K562 (cell line): ENCODE results near the gene IQCM. TPM values are rescaled to one million over a fixed set of nuclear protein-coding genes. Genes with fewer than 3 reads are reported as not detected.

Experiments
- ATAC-seq: fragments of 200-7000 bp; cut with Tn5 transposase; 3 replicates; pipeline ENCODE4 v1.9.1; 2020; ENCODE audit warnings: moderate library complexity
- BruUV-seq: library from RNA; stranded (reverse); fragments of 400-500 nt; replicated peaks from 2 replicates; lab custom pipeline; 2021; lab: Mats Ljungman, UMichigan
- CTCF ChIA-PET: fragments of 300-600 bp; formaldehyde crosslinking; extraction: SDS; loops from one replicate; lab custom pipeline; 2021; ENCODE audit warnings: low intra/inter-chr PET ratio; lab: Yijun Ruan, JAX
- POLR2A ChIA-PET: fragments of 300-600, 350-650 bp; sonication (Branson Sonifier 250); formaldehyde crosslinking; extraction: SDS; loops from one replicate; lab custom pipeline; 2021; ENCODE audit warnings: antibody characterized with exemption, inconsistent platforms; lab: Yijun Ruan, JAX
- DNase-seq, 4 experiments: peaks; one replicate each; pipeline versions ENCODE4 v3.0.0 to v3.0.0-alpha.2; 2011 to 2018; ENCODE audit warnings: low spot score in 3 of 4, mixed read lengths in 3 of 4; ENCODE audit errors: extremely low read depth in 1 of 4
- FAIRE-seq: peaks from 2 replicates; lab custom pipeline; 2011; peaks lifted over from hg19 to GRCh38; lab: Jason Lieb, UNC
- H2AFZ ChIP-seq: 2 replicates; pipeline ENCODE4 v1.6.0; 2011; ENCODE audit warnings: low read depth, low read length, control low read depth, inconsistent platforms
- H3K27ac ChIP-seq: fragments of 200-600 bp; 3 replicates; pipeline ENCODE4 v1.8.0; 2011; ENCODE audit warnings: low read depth, mild to moderate bottlenecking, control low read depth, inconsistent platforms, low read length, moderate library complexity, mixed read lengths; ENCODE audit errors: extremely low read depth
- H3K27me3 ChIP-seq, 2 experiments: fragments of 300-600 bp in 1 of 2; 2 replicates in 1 of 2; 3 replicates in 1 of 2; pipeline versions ENCODE4 v1.6.0 to v1.8.0; 2011; ENCODE audit warnings: inconsistent platforms in 2 of 2, low read length in 2 of 2, mild to moderate bottlenecking in 1 of 2, mixed read lengths in 1 of 2, moderate library complexity in 1 of 2; ENCODE audit not compliant: control insufficient read depth in 2 of 2, insufficient read depth in 2 of 2
- H3K36me3 ChIP-seq: fragments of 300-600 bp; 3 replicates; pipeline ENCODE4 v1.8.0; 2011; ENCODE audit warnings: mild to moderate bottlenecking, low read length, inconsistent platforms; ENCODE audit not compliant: control insufficient read depth, insufficient read depth
- H3K4me1 ChIP-seq, 2 experiments: fragments of 200-600 bp in 1 of 2; replicated peaks in 1 of 2; 2 replicates in 1 of 2; 3 replicates in 1 of 2; pipeline versions ENCODE4 v1.5.1 to v1.8.0; 2011; ENCODE audit warnings: inconsistent platforms in 2 of 2, low read length in 2 of 2, mild to moderate bottlenecking in 1 of 2, mixed read lengths in 1 of 2, moderate library complexity in 1 of 2; ENCODE audit not compliant: control insufficient read depth in 2 of 2, insufficient read depth in 2 of 2
- H3K4me2 ChIP-seq: 2 replicates; pipeline ENCODE4 v1.6.1; 2011; ENCODE audit warnings: low read length, control low read depth, inconsistent platforms, mixed read lengths; ENCODE audit not compliant: insufficient read depth
- H3K4me3 ChIP-seq: fragments of 200-600 bp; sonication (generic), shearing (Covaris generic); 2 replicates; pipeline ENCODE4 v1.5.1; 2016; ENCODE audit warnings: control low read depth, inconsistent platforms
- H3K79me2 ChIP-seq: fragments of 200-600 bp; 3 replicates; pipeline ENCODE4 v1.8.0; 2011; ENCODE audit warnings: low read length, inconsistent platforms; ENCODE audit not compliant: control insufficient read depth, insufficient read depth
- H3K9ac ChIP-seq, 2 experiments: 2 replicates each; pipeline versions ENCODE4 v1.6.0 to v1.6.1; 2011; ENCODE audit warnings: low read depth in 2 of 2, low read length in 2 of 2, control low read depth in 1 of 2, inconsistent platforms in 1 of 2, mild to moderate bottlenecking in 1 of 2, mixed read lengths in 1 of 2; ENCODE audit not compliant: insufficient read depth in 1 of 2
- H3K9me1 ChIP-seq: one replicate; pipeline ENCODE4 v1.6.0; 2011; ENCODE audit warnings: inconsistent platforms, mild to moderate bottlenecking, low read length, moderate library complexity; ENCODE audit not compliant: control insufficient read depth, insufficient read depth
- H3K9me3 ChIP-seq: replicated peaks from 2 replicates; pipeline ENCODE4 v1.5.1; 2011; ENCODE audit warnings: low read depth, low read length, inconsistent platforms; ENCODE audit not compliant: control insufficient read depth, insufficient read depth
- H4K20me1 ChIP-seq: replicated peaks from 2 replicates; pipeline ENCODE4 v1.6.1; 2011; ENCODE audit warnings: low read length, inconsistent platforms, mixed read lengths; ENCODE audit not compliant: control insufficient read depth, insufficient read depth
- ARID3A ChIP-seq: IDR thresholded peaks from 2 replicates; pipeline ENCODE4 v1.6.1; 2012; ENCODE audit warnings: low read depth, low read length, improper control_type of control experiment, borderline replicate concordance
- EHMT2 ChIP-seq: fragments of 450-650 bp; IDR thresholded peaks from 2 replicates; pipeline ENCODE4 v1.6.1; 2018; ENCODE audit warnings: antibody characterized with exemption
- ELK3 ChIP-seq: fragments of 450-650 bp; formaldehyde crosslinking; IDR thresholded peaks from 2 replicates; pipeline ENCODE4 v1.4.0; 2020; ENCODE audit warnings: mild to moderate bottlenecking
- LEF1 ChIP-seq: fragments of 450-650 bp; IDR thresholded peaks from 2 replicates; pipeline ENCODE4 v1.6.1; 2016; ENCODE audit warnings: mild to moderate bottlenecking
- NFIX ChIP-seq: fragments of 250-450 bp; sonication (Bioruptor Pico); IDR thresholded peaks from 2 replicates; pipeline ENCODE4 v1.4.0; 2020; ENCODE audit warnings: low read depth, mild to moderate bottlenecking, moderate library complexity
- REST ChIP-seq, 2 experiments: fragments of 450-650 bp; formaldehyde crosslinking in 1 of 2; IDR thresholded peaks; 2 replicates each; pipeline versions ENCODE4 v1.4.0 to v1.6.1; 2014 to 2020; ENCODE audit warnings: mild to moderate bottlenecking in 2 of 2, borderline replicate concordance in 1 of 2, low read depth in 1 of 2
- TBL1XR1 ChIP-seq, 2 experiments: IDR thresholded peaks; 2 replicates each; pipeline ENCODE4 v1.6.1; 2012; ENCODE audit warnings: improper control_type of control experiment in 2 of 2, low read length in 2 of 2, mild to moderate bottlenecking in 1 of 2
- ZKSCAN1 ChIP-seq: fragments of 150-350 bp; IDR thresholded peaks from 2 replicates; pipeline ENCODE4 v1.6.1; 2016; ENCODE audit warnings: low read depth, low read length
- ZNF12 ChIP-seq: sonication (generic); formaldehyde crosslinking; IDR thresholded peaks from 2 replicates; pipeline ENCODE4 v1.4.0; 2020; ENCODE audit warnings: mild to moderate bottlenecking, missing genetic modification reagents
- ZNF232 ChIP-seq: sonication (generic); formaldehyde crosslinking; IDR thresholded peaks from 2 replicates; pipeline ENCODE4 v1.8.0; 2022; ENCODE audit warnings: mild to moderate bottlenecking, missing genetic modification reagents
- WGBS: fragments of 100-300 bp; shearing (Covaris generic); methylation state at CpG from one replicate; pipeline ENCODE4 v1.1.6; 2016; ENCODE audit warnings: low coverage, mixed read lengths; ENCODE audit not compliant: insufficient coverage; ENCODE audit errors: missing lambda C conversion rate; 5-methylcytosine and 5-hydroxymethylcytosine counted together
- in situ Hi-C: fragments of 300-500 bp; cut with MboI; formaldehyde crosslinking; loops from 4 replicates; pipeline ENCODE4 v1.15.0; 2018; ENCODE audit warnings: inconsistent platforms, mixed read lengths
- intact Hi-C: fragments of 100-400 bp; cut with micrococcal nuclease; formaldehyde crosslinking; loops from 2 replicates; pipeline ENCODE4 v1.14.2; 2022
- polyA plus RNA-seq, 8 experiments: library from polyadenylated mRNA; depleted of rRNA in 4 of 8; stranded (reverse) in 5 of 8; unstranded in 3 of 8; fragments of >200 nt; fragmentation: Nextera tagmentation in 2 of 8; fragmentation: Illumina TruSeq in 1 of 8; extraction: Ambion mirVana in 2 of 8; extraction: Trizol in 1 of 8; gene quantifications; 2 replicates each; pipeline versions ENCODE4 v1.2.1 to v1.2.3, GENCODE V29; 2011 to 2014; ENCODE audit warnings: inconsistent platforms in 1 of 8, missing spikeins in 1 of 8
- total RNA-seq, 7 experiments: library from RNA; depleted of rRNA in 6 of 7; stranded (reverse); fragments of >200 nt in 6 of 7; fragmentation: Illumina TruSeq in 2 of 7; extraction: Trizol in 2 of 7; gene quantifications; 2 replicates each; pipeline versions ENCODE4 v1.2.1 to v1.2.3, GENCODE V29; 2011 to 2021; ENCODE audit warnings: low replicate concordance in 1 of 7

The IQCM gene
- total and polyA plus RNA-seq, 9 of the 15 experiments (the other 6 are each of a cell fraction or from before 2014, with no cell fraction given) = not detected

- TF ChIP-seq ARID3A (no peak), ZKSCAN1 (no peak), EHMT2 (no peak), TBL1XR1 (IDR thresholded peaks at IDR 0.05; ENCODE audit: low read length in 2 of 2) (no peak), ZNF232 (CRISPR knock-in tag) (no peak), LEF1 (no peak), ELK3 (CRISPR knock-in tag) (no peak)
Observed at GRCh38 chr4:149690726-149691125, 124.9 kb downstream of the IQCM start (continued).

- FAIRE-seq (no peak), ATAC-seq (no peak)
- H3K4me3 ChIP-seq = no peak overlapping the region
- TF ChIP-seq REST (IDR thresholded peaks at IDR 0.05; ENCODE audit: borderline replicate concordance) (no peak), REST (CRISPR knock-in tag; IDR thresholded peaks at IDR 0.05; ENCODE audit: low read depth) (no peak), ZNF12 (CRISPR knock-in tag) (no peak), NFIX (no peak)
Observed at GRCh38 chr4:149684516-149684915, 131.1 kb downstream of the IQCM start.

More at GRCh38 chr4:149684516-149684915, 131.1 kb downstream of the IQCM start:
- in situ Hi-C loops = no loop called here
- DNase-seq = no peak
- 0% methylated on average over 2 of the region's 2 CpGs for WGBS
- no peaks in the 10 kb centered on the region for H3K4me1 ChIP-seq
- no peak overlapping the region for H2AFZ ChIP-seq
- no peak overlapping the region for H3K4me2 ChIP-seq
- H3K9me3 ChIP-seq = no peaks in the 10 kb centered on the region
- ChIA-PET POLR2A (no interaction called here), CTCF (no interaction called here)
- no peak overlapping the region for H3K9ac ChIP-seq
- no peak overlapping the region for H3K27ac ChIP-seq
- H3K79me2 ChIP-seq = no peaks in the 10 kb centered on the region
- no peaks in the 10 kb centered on the region for H3K27me3 ChIP-seq
- H3K36me3 ChIP-seq = no peaks in the 10 kb centered on the region
- H3K9me1 ChIP-seq = no peaks in the 10 kb centered on the region
- intact Hi-C loops = no loop called here
- H4K20me1 ChIP-seq = no peaks in the 10 kb centered on the region
- no TSS peak for BruUV-seq
